BLaER1 treated with 17β-estradiol and CSF1 and Interleukin-3, amounts not matched to agents 10 nM and 100 nM (cell line): ENCODE data around the gene FSIP1.

Experiments
- H3K27ac ChIP-seq, 11 experiments: shearing (Covaris generic); formaldehyde crosslinking; 2 replicates each; pipeline ENCODE4 v1.8.1; 2022
- H3K27me3 ChIP-seq, 11 experiments: shearing (Covaris generic); formaldehyde crosslinking; 2 replicates each; pipeline ENCODE4 v1.8.1; 2022
- H3K36me3 ChIP-seq, 11 experiments: shearing (Covaris generic); formaldehyde crosslinking; 2 replicates each; pipeline ENCODE4 v1.8.1; 2022
- H3K4me1 ChIP-seq, 10 experiments: shearing (Covaris generic); formaldehyde crosslinking; 2 replicates each; pipeline ENCODE4 v1.8.1; 2022
- H3K4me2 ChIP-seq, 11 experiments: shearing (Covaris generic); formaldehyde crosslinking; 2 replicates each; pipeline ENCODE4 v1.8.1; 2022
- H3K4me3 ChIP-seq, 10 experiments: shearing (Covaris generic); formaldehyde crosslinking; 2 replicates each; pipeline ENCODE4 v1.8.1; 2022
- H3K9ac ChIP-seq, 11 experiments: shearing (Covaris generic); formaldehyde crosslinking; 2 replicates each; pipeline ENCODE4 v1.8.1; 2022
- H3K9me3 ChIP-seq, 11 experiments: shearing (Covaris generic); formaldehyde crosslinking; replicated peaks in 1 of 11; 2 replicates each; pipeline ENCODE4 v1.8.1; 2022
- H4K20me1 ChIP-seq, 11 experiments: shearing (Covaris generic); formaldehyde crosslinking; 2 replicates each; pipeline ENCODE4 v1.8.1; 2022
- Cebpa-rat ChIP-seq, 11 experiments: shearing (Covaris generic); IDR thresholded peaks; 2 replicates each; pipeline ENCODE4 v1.8.1; 2022

FSIP1 gene

GRCh38 chr15:39782441-39783138, at the start of gene FSIP1:
Gene FSIP1 (minus strand): TSS chr15:39782841. CDS start chr15:39776524, 6,317 bp downstream.
- peak within 1 kb of the TSS; percentile 55 to 86 (median 78); a peak in 21 of 22 replicates for H3K27ac ChIP-seq
- peak within 1 kb of the TSS; percentile 75 to 88 (median 82) for H3K9ac ChIP-seq
- H4K20me1 ChIP-seq = no peaks in the 10 kb centered on the region
- H3K4me1 ChIP-seq = peaks cover 19 to 48% (median 35%) of the 10 kb centered on the region in 10 experiments
- H3K4me2 ChIP-seq = peak within 1 kb of the TSS; percentile 76 to 97 (median 90)
- no peaks in the 10 kb centered on the region for H3K36me3 ChIP-seq
- peak within 1 kb of the TSS; percentile 68 to 83 (median 74) for H3K4me3 ChIP-seq
- TF ChIP-seq Cebpa-rat (IDR thresholded peaks at IDR 0.05) = no peak
- no peaks in the 10 kb centered on the region for H3K27me3 ChIP-seq
- peaks cover 0 to 8% (median 0%) of the 10 kb centered on the region in 11 experiments; a peak in 1 of 22 replicates for H3K9me3 ChIP-seq

GRCh38 chr15:39830166-39830565, 47.5 kb upstream of the FSIP1 start:
- Histone ChIP-seq H3K9me3 (peaks cover 4 to 27% (median 11%) of the 10 kb centered on the region in 11 experiments; a peak in 13 of 22 replicates), H3K4me2 (no peak overlapping the region), H3K27ac (no peak overlapping the region), H3K4me1 (no peaks in the 10 kb centered on the region; a peak in 1 of 20 replicates), H3K36me3 (peaks cover 0 to 55% (median 21%) of the 10 kb centered on the region in 11 experiments; a peak in 15 of 22 replicates), H3K9ac (no peak overlapping the region), H3K4me3 (no peak overlapping the region), H4K20me1 (peaks cover 0 to 38% (median 0%) of the 10 kb centered on the region in 11 experiments; a peak in 2 of 22 replicates), H3K27me3 (no peaks in the 10 kb centered on the region)
- TF ChIP-seq Cebpa-rat (IDR thresholded peaks at IDR 0.05) = no peak

- Histone ChIP-seq H3K4me3 (no peak overlapping the region), H3K9ac (no peak overlapping the region), H3K4me1 (no peaks in the 10 kb centered on the region; a peak in 1 of 20 replicates), H3K27ac (no peak overlapping the region), H3K36me3 (peaks cover 0 to 65% (median 21%) of the 10 kb centered on the region in 11 experiments; a peak in 17 of 22 replicates), H3K4me2 (no peak overlapping the region), H3K27me3 (no peaks in the 10 kb centered on the region), H4K20me1 (peaks cover 0 to 38% (median 0%) of the 10 kb centered on the region in 11 experiments; a peak in 2 of 22 replicates), H3K9me3 (peaks cover 17 to 44% (median 23%) of the 10 kb centered on the region in 11 experiments; a peak in 20 of 22 replicates)
- no peak for TF ChIP-seq Cebpa-rat (IDR thresholded peaks at IDR 0.05)
Measured at GRCh38 chr15:39828374-39828931, 45.8 kb upstream of the FSIP1 start.

GRCh38 chr15:39826975-39827374, 44.3 kb upstream of the FSIP1 start:
- no peak for TF ChIP-seq Cebpa-rat (IDR thresholded peaks at IDR 0.05)
- Histone ChIP-seq H3K4me1 (no peaks in the 10 kb centered on the region; a peak in 1 of 20 replicates), H4K20me1 (peaks cover 0 to 37% (median 0%) of the 10 kb centered on the region in 11 experiments; a peak in 2 of 22 replicates), H3K27me3 (no peaks in the 10 kb centered on the region), H3K4me3 (no peak overlapping the region), H3K9ac (no peak overlapping the region), H3K27ac (no peak overlapping the region), H3K36me3 (peaks cover 0 to 60% (median 21%) of the 10 kb centered on the region in 11 experiments; a peak in 17 of 22 replicates), H3K4me2 (no peak overlapping the region), H3K9me3 (peaks cover 17 to 38% (median 23%) of the 10 kb centered on the region in 11 experiments; a peak in 20 of 22 replicates)

- H3K27ac ChIP-seq = no peak overlapping the region
- no peak overlapping the region for H3K4me2 ChIP-seq
- H4K20me1 ChIP-seq = peaks cover 0 to 43% (median 0%) of the 10 kb centered on the region in 11 experiments; a peak in 2 of 22 replicates
- H3K36me3 ChIP-seq = peaks cover 0 to 53% (median 21%) of the 10 kb centered on the region in 11 experiments; a peak in 17 of 22 replicates
- no peak for TF ChIP-seq Cebpa-rat (IDR thresholded peaks at IDR 0.05)
- H3K4me3 ChIP-seq = no peak overlapping the region
- H3K4me1 ChIP-seq = no peaks in the 10 kb centered on the region
- H3K27me3 ChIP-seq = no peaks in the 10 kb centered on the region
- H3K9me3 ChIP-seq = peaks cover 17 to 38% (median 23%) of the 10 kb centered on the region in 11 experiments; a peak in 20 of 22 replicates
- H3K9ac ChIP-seq = no peak overlapping the region
Measured at GRCh38 chr15:39823634-39824033, 41.0 kb upstream of the FSIP1 start.

- Histone ChIP-seq H3K4me3 (no peak overlapping the region), H3K27me3 (no peaks in the 10 kb centered on the region), H4K20me1 (peaks cover 0 to 58% (median 0%) of the 10 kb centered on the region in 11 experiments; a peak in 2 of 22 replicates), H3K4me2 (no peak overlapping the region), H3K9ac (no peak overlapping the region), H3K9me3 (peaks cover 5 to 20% (median 15%) of the 10 kb centered on the region in 11 experiments; a peak in 17 of 22 replicates), H3K27ac (peak overlapping the region in 3 of 11 experiments; percentile 8 to 30 (median 17); a peak in 2 of 22 replicates), H3K36me3 (peaks cover 0 to 25% (median 6%) of the 10 kb centered on the region in 11 experiments; a peak in 11 of 22 replicates), H3K4me1 (peaks cover 0 to 9% (median 7%) of the 10 kb centered on the region in 10 experiments; a peak in 11 of 20 replicates)
- no peak for TF ChIP-seq Cebpa-rat (IDR thresholded peaks at IDR 0.05)
Measured at GRCh38 chr15:39820050-39820602, 37.5 kb upstream of the FSIP1 start.

- Histone ChIP-seq H3K4me1 (peaks cover 0 to 15% (median 9%) of the 10 kb centered on the region in 10 experiments; a peak in 11 of 20 replicates), H4K20me1 (peaks cover 0 to 64% (median 0%) of the 10 kb centered on the region in 11 experiments; a peak in 2 of 22 replicates), H3K27me3 (no peaks in the 10 kb centered on the region), H3K27ac (peak overlapping the region in 1 of 11 experiments; percentile 30; a peak in 1 of 22 replicates), H3K9me3 (peaks cover 0 to 14% (median 10%) of the 10 kb centered on the region in 11 experiments; a peak in 15 of 22 replicates), H3K4me2 (no peak overlapping the region), H3K36me3 (peaks cover 0 to 19% (median 6%) of the 10 kb centered on the region in 11 experiments; a peak in 11 of 22 replicates), H3K4me3 (no peak overlapping the region), H3K9ac (no peak overlapping the region)
- TF ChIP-seq Cebpa-rat (IDR thresholded peaks at IDR 0.05) = no peak
Measured at GRCh38 chr15:39819533-39819932, 36.9 kb upstream of the FSIP1 start.

- H3K27me3 ChIP-seq = no peaks in the 10 kb centered on the region
- H3K27ac ChIP-seq = no peak overlapping the region
- H3K9me3 ChIP-seq = 0 out of 22 replicates have a peak, but pooled peaks cover 0 to under 1% (median 0%) of the 10 kb centered on the region in 11 experiments
- H3K4me3 ChIP-seq = no peak overlapping the region
- no peak overlapping the region for H3K4me2 ChIP-seq
- H3K9ac ChIP-seq = no peak overlapping the region
- peaks cover 0 to 15% (median 9%) of the 10 kb centered on the region in 10 experiments; a peak in 11 of 20 replicates for H3K4me1 ChIP-seq
- H3K36me3 ChIP-seq = peaks cover 0 to 9% (median 0%) of the 10 kb centered on the region in 11 experiments; a peak in 3 of 22 replicates
- no peak for TF ChIP-seq Cebpa-rat (IDR thresholded peaks at IDR 0.05)
- H4K20me1 ChIP-seq = peaks cover 0 to 67% (median 0%) of the 10 kb centered on the region in 11 experiments; a peak in 2 of 22 replicates
Measured at GRCh38 chr15:39817892-39818291, 35.3 kb upstream of the FSIP1 start.
